Suprapubic skin (tissue), 4 donors: ENCODE data around the gene MGAT5.

ENCODE experiments used
- POLR2A ChIP-seq, 2 donors: fragments of 450-650 bp; IDR thresholded peaks; one replicate each; pipeline ENCODE4 v1.6.1; 2017; ENCODE audit warnings: antibody characterized with exemption in 2 of 2, mild to moderate bottlenecking in 2 of 2, moderate library complexity in 2 of 2
- POLR2AphosphoS5 ChIP-seq, 3 donors: sonication (generic); formaldehyde crosslinking; IDR thresholded peaks; one replicate each; pipeline ENCODE4 v1.6.1; 2017; ENCODE audit warnings: antibody characterized with exemption in 3 of 3
- TF ChIP-seq, protein P1 (sequence below), 2 donors: fragments of 200-600 bp in 1 of 2; fragments of 450-650 bp in 1 of 2; sonication (generic) in 1 of 2; IDR thresholded peaks; one replicate each; pipeline ENCODE4 v1.5.1; 2016 to 2019; ENCODE audit warnings: antibody characterized with exemption in 2 of 2, mild to moderate bottlenecking in 1 of 2, moderate library complexity in 1 of 2

- TF ChIP-seq POLR2A (IDR thresholded peaks at IDR 0.05) (no peak), POLR2AphosphoS5 (IDR thresholded peaks at IDR 0.05) (no peak)
- TF ChIP-seq, protein P1, sequence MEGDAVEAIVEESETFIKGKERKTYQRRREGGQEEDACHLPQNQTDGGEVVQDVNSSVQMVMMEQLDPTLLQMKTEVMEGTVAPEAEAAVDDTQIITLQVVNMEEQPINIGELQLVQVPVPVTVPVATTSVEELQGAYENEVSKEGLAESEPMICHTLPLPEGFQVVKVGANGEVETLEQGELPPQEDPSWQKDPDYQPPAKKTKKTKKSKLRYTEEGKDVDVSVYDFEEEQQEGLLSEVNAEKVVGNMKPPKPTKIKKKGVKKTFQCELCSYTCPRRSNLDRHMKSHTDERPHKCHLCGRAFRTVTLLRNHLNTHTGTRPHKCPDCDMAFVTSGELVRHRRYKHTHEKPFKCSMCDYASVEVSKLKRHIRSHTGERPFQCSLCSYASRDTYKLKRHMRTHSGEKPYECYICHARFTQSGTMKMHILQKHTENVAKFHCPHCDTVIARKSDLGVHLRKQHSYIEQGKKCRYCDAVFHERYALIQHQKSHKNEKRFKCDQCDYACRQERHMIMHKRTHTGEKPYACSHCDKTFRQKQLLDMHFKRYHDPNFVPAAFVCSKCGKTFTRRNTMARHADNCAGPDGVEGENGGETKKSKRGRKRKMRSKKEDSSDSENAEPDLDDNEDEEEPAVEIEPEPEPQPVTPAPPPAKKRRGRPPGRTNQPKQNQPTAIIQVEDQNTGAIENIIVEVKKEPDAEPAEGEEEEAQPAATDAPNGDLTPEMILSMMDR (IDR thresholded peaks at IDR 0.05), result no peak
These were observed 26.2 kb upstream of the MGAT5 start for GRCh38 chr2:134227666-134228065.
